Right atrium auricular region (tissue), 2 donors: Measurements from ENCODE around the gene HOMER2. TPM values are rescaled to one million over a fixed set of nuclear protein-coding genes. Genes with fewer than 3 reads are reported as not detected.

Experiments used
- DNase-seq: peaks from one replicate; pipeline ENCODE4 v3.0.0-alpha.2; 2019; ENCODE audit warnings: low spot score
- H3K27ac ChIP-seq, 2 donors: fragments of 200-600 bp; sonication (generic); 1 replicate in 1 of 2; 2 replicates in 1 of 2; pipeline ENCODE4 v1.5.1; 2016 to 2019
- H3K27me3 ChIP-seq, 2 donors: fragments of 200-600 bp; sonication (generic); one replicate each; pipeline versions ENCODE4 v1.5.1 to v1.6.0; 2017 to 2019
- H3K36me3 ChIP-seq: fragments of 200-600 bp; sonication (generic); one replicate; pipeline ENCODE4 v1.5.1; 2016
- H3K4me1 ChIP-seq, 2 donors: fragments of 200-600 bp; sonication (generic); one replicate each; pipeline versions ENCODE4 v1.5.1 to v1.6.0; 2017 to 2019
- H3K4me3 ChIP-seq, 2 donors: fragments of 200-600 bp; sonication (generic); 1 replicate in 1 of 2; 2 replicates in 1 of 2; pipeline ENCODE4 v1.5.1; 2017 to 2019; ENCODE audit warnings: mild to moderate bottlenecking in 1 of 2, moderate library complexity in 1 of 2
- H3K9me3 ChIP-seq, 2 donors: fragments of 200-600 bp; sonication (generic); one replicate each; pipeline ENCODE4 v1.5.1; 2019
- total RNA-seq, 2 donors: library from RNA; depleted of rRNA; stranded (reverse); fragments of >200 nt; gene quantifications; one replicate each; pipeline ENCODE4 v1.1.0, GENCODE V29; 2016
- TF ChIP-seq, protein P1 (sequence below), 2 donors: fragments of 200-600 bp; sonication (generic); IDR thresholded peaks; one replicate each; pipeline ENCODE4 v1.5.1; 2019; ENCODE audit warnings: antibody characterized with exemption in 2 of 2

Gene HOMER2
- total RNA-seq, 2 donors from 2014 or later = 18.3 to 24.8 TPM

- TF ChIP-seq, protein P1, sequence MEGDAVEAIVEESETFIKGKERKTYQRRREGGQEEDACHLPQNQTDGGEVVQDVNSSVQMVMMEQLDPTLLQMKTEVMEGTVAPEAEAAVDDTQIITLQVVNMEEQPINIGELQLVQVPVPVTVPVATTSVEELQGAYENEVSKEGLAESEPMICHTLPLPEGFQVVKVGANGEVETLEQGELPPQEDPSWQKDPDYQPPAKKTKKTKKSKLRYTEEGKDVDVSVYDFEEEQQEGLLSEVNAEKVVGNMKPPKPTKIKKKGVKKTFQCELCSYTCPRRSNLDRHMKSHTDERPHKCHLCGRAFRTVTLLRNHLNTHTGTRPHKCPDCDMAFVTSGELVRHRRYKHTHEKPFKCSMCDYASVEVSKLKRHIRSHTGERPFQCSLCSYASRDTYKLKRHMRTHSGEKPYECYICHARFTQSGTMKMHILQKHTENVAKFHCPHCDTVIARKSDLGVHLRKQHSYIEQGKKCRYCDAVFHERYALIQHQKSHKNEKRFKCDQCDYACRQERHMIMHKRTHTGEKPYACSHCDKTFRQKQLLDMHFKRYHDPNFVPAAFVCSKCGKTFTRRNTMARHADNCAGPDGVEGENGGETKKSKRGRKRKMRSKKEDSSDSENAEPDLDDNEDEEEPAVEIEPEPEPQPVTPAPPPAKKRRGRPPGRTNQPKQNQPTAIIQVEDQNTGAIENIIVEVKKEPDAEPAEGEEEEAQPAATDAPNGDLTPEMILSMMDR (IDR thresholded peaks at IDR 0.05) = no peak
- Histone ChIP-seq H3K9me3 (no peaks in the 10 kb centered on the region), H3K27ac (no peak overlapping the region), H3K36me3 (no peaks in the 10 kb centered on the region), H3K4me1 (no peaks in the 10 kb centered on the region), H3K4me3 (no peak overlapping the region), H3K27me3 (no peaks in the 10 kb centered on the region)
- DNase-seq = no peak
Observed at GRCh38 chr15:82864967-82865366, 87.6 kb downstream of the HOMER2 start.

DNA sequence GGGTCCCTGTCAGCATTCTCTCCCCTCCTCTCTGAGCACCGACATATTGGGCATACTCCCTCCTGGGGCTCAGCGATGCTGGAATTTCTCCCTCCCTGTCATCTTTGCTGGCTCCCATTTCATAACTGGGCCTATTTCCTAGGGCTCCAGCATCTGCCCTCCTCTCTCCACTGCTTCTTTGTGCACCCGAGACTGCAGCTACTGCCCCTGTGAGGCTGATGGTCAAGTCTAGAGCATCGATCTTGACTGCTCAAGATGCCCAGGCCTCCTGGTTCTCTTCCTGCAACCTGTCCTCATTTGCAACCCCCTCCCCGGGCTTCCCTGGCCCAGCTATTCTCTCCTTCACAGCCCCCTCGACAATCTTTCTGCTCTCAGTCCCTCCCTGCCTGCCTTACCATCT, 89.6 kb downstream of the HOMER2 start:
- no peaks in the 10 kb centered on the region for H3K9me3 ChIP-seq
- H3K4me3 ChIP-seq = no peak overlapping the region
- TF ChIP-seq, protein P1 (IDR thresholded peaks at IDR 0.05) = no peak
- H3K36me3 ChIP-seq = no peaks in the 10 kb centered on the region
- no peak overlapping the region for H3K27ac ChIP-seq
- H3K27me3 ChIP-seq = no peaks in the 10 kb centered on the region
- no peaks in the 10 kb centered on the region for H3K4me1 ChIP-seq
- peak; percentile 49 for DNase-seq

DNA sequence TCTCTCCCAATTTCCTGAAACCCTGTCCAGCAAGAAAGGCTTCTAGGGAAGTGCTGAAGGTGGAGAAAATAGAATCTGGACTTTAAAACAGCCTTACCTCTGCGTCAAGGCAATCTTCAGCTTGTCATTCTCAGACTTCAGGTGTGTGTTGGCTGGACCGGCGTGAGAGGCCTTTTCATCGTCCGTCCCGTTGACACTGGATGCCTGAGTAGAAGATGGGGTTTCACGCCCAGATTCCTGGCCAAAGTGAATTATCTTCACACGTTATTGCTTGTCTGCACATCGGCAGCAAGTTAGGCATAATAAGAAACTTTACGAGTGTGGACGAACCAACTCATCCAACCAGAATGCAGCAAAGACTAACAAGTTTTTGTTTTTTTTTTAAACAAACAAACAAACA, 93.6 kb downstream of the HOMER2 start:
- Histone ChIP-seq H3K4me3 (no peak overlapping the region), H3K4me1 (no peaks in the 10 kb centered on the region), H3K27me3 (no peaks in the 10 kb centered on the region), H3K9me3 (no peaks in the 10 kb centered on the region), H3K27ac (no peak overlapping the region), H3K36me3 (no peaks in the 10 kb centered on the region)
- DNase-seq = peak; percentile 47
- TF ChIP-seq, protein P1 (IDR thresholded peaks at IDR 0.05) = no peak

- no peaks in the 10 kb centered on the region for H3K27me3 ChIP-seq
- no peak overlapping the region for H3K4me3 ChIP-seq
- no peaks in the 10 kb centered on the region for H3K9me3 ChIP-seq
- H3K27ac ChIP-seq = no peak overlapping the region
- DNase-seq = peak; percentile 28
- no peaks in the 10 kb centered on the region for H3K36me3 ChIP-seq
- TF ChIP-seq, protein P1 (IDR thresholded peaks at IDR 0.05) = no peak
- no peaks in the 10 kb centered on the region for H3K4me1 ChIP-seq
Observed at GRCh38 chr15:82856397-82857170, 95.9 kb downstream of the HOMER2 start.

DNA sequence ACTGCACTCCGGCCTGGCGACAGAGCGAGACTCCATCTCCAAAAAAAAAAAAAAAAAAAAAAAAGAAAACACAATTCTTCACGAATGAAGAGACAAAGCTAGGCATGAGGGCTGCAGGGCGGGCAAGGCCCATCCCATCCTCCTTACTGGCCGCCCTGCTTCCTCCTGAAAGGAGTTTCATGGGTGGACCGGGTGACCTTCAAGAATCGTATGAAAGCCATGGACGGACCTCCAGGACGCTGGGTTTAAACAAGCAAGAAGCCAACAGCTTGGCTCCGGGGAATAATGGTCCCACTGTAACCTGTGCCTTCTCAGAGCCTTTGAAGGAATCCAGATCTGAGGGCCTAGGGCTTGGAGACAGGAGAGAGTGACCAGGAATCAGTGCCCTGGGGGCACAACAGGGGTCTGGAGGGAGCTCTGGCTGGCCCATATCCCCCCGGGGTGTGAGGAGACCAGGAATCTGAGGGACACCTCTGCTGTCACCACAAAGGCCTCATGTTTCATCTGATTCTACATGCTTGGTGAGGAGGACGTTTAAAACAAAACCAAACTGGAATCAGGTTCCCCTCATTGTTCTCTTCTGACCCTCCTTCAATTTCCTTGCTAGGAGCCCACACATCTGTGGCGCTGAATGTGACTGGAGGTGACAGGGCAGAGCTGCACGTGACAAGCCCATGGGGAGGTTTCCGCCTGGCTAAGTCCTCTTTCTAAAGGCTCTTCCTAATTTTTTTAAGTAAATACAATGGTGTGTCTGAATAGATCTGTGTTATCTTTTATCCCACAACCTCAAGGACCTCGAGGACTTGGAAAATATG, 97.0 kb downstream of the HOMER2 start:
- Histone ChIP-seq H3K9me3 (no peaks in the 10 kb centered on the region), H3K4me3 (no peak overlapping the region), H3K27me3 (no peaks in the 10 kb centered on the region), H3K4me1 (no peaks in the 10 kb centered on the region), H3K27ac (no peak overlapping the region), H3K36me3 (no peaks in the 10 kb centered on the region)
- peak; percentile 50 for DNase-seq
- TF ChIP-seq, protein P1 (IDR thresholded peaks at IDR 0.05) = no peak
